Sigmoid colon (tissue), 7 donors: ENCODE measurements around the gene B3GALT2. TPM values are rescaled to one million over a fixed set of nuclear protein-coding genes. Genes with fewer than 3 reads are reported as not detected.

ENCODE experiments used
- DNase-seq: peaks from one replicate; pipeline ENCODE4 v3.0.0-alpha.2; 2019
- H3K27ac ChIP-seq, 4 donors: fragments of 200-600 bp; sonication (generic); one replicate each; pipeline ENCODE4 v1.5.1; 2016 to 2019; ENCODE audit warnings: mild to moderate bottlenecking in 1 of 4
- H3K27me3 ChIP-seq, 3 donors: fragments of 200-600 bp; sonication (generic); one replicate each; pipeline ENCODE4 v1.5.1; 2019; ENCODE audit warnings: mild to moderate bottlenecking in 1 of 3
- H3K36me3 ChIP-seq, 4 donors: fragments of 200-600 bp; sonication (generic); one replicate each; pipeline ENCODE4 v1.5.1; 2016 to 2019
- H3K4me1 ChIP-seq, 4 donors: fragments of 200-600 bp; sonication (generic); one replicate each; pipeline ENCODE4 v1.5.1; 2017 to 2019
- H3K4me3 ChIP-seq, 4 donors: fragments of 200-600 bp; sonication (generic); one replicate each; pipeline ENCODE4 v1.5.1; 2017 to 2019; ENCODE audit warnings: mild to moderate bottlenecking in 2 of 4, moderate library complexity in 1 of 4
- H3K9me3 ChIP-seq, 4 donors: fragments of 200-600 bp in 3 of 4; sonication (generic) in 3 of 4; one replicate each; pipeline versions ENCODE4 v1.5.1 to v1.6.1; 2013 to 2019
- CTCF ChIP-seq, 4 experiments: fragments of 450-650 bp in 3 of 4; fragments of 200-600 bp in 1 of 4; IDR thresholded peaks; one replicate each; pipeline ENCODE4 v1.5.1; 2016 to 2019; ENCODE audit warnings: antibody characterized with exemption in 4 of 4, mild to moderate bottlenecking in 3 of 4, moderate library complexity in 2 of 4
- EP300 ChIP-seq, 4 donors: sonication (generic); formaldehyde crosslinking; IDR thresholded peaks; one replicate each; pipeline ENCODE4 v1.6.1; 2017; ENCODE audit warnings: antibody characterized with exemption in 4 of 4
- POLR2A ChIP-seq, 2 donors: fragments of 450-650 bp; IDR thresholded peaks; one replicate each; pipeline ENCODE4 v1.6.1; 2016; ENCODE audit warnings: antibody characterized with exemption in 2 of 2, mild to moderate bottlenecking in 2 of 2, moderate library complexity in 2 of 2
- POLR2AphosphoS5 ChIP-seq, 4 donors: sonication (generic); formaldehyde crosslinking; IDR thresholded peaks; one replicate each; pipeline ENCODE4 v1.6.1; 2017; ENCODE audit warnings: antibody characterized with exemption in 4 of 4
- WGBS, 2 donors: extraction: QIAGEN DNeasy Blood & Tissue Kit; methylation state at CpG; one replicate each; pipeline ENCODE4 v1.1.7; 2013; 5-methylcytosine and 5-hydroxymethylcytosine counted together
- intact Hi-C: fragments of 100-400 bp; cut with DNase I; formaldehyde crosslinking; loops from one replicate; pipeline ENCODE4 v1.15.1; 2023
- polyA plus RNA-seq, 3 donors: library from polyadenylated mRNA; stranded (reverse); fragments of 200-250 nt; gene quantifications; one replicate each; pipeline ENCODE4 v1.2.3, GENCODE V29; 2013
- small RNA-seq, 3 donors: library from RNA; depleted of rRNA; stranded (forward); fragments of <200 nt; gene quantifications; one replicate each; pipeline ENCODE3, GENCODE V24; 2016
- total RNA-seq, 4 donors: library from RNA; depleted of rRNA; stranded (reverse); fragments of >200 nt; gene quantifications; one replicate each; pipeline ENCODE4 v1.1.0, GENCODE V29; 2016
- donor health status: healthy with polysubstance abuse.
- donor health status: Bipolar disorder and iron deficiency.
- donor health status: healthy.

B3GALT2 gene
- total and polyA plus RNA-seq, 7 donors = under 0.01 to 11.1 (median 0.83) TPM

- H3K9me3 ChIP-seq = no peaks in the 10 kb centered on the region
- H3K4me1 ChIP-seq = peaks cover 0 to 12% (median 0%) of the 10 kb centered on the region in 4 donors
- no peak overlapping the region for H3K4me3 ChIP-seq
- WGBS, 2 donors = 72 to 83% methylated on average over 3 of the region's 3 CpGs
- H3K36me3 ChIP-seq = peaks cover 0 to 69% (median 7%) of the 10 kb centered on the region in 4 donors
- H3K27me3 ChIP-seq = no peaks in the 10 kb centered on the region
- H3K27ac ChIP-seq = no peak overlapping the region
- DNase-seq = no peak
- TF ChIP-seq EP300 (IDR thresholded peaks at IDR 0.05) (no peak), POLR2A (IDR thresholded peaks at IDR 0.05) (no peak), CTCF (IDR thresholded peaks at IDR 0.05) (no peak), POLR2AphosphoS5 (IDR thresholded peaks at IDR 0.05) (no peak)
- intact Hi-C loops = no loop called here
Measured at GRCh38 chr1:193141804-193142203, 44.6 kb downstream of the B3GALT2 start.

DNA sequence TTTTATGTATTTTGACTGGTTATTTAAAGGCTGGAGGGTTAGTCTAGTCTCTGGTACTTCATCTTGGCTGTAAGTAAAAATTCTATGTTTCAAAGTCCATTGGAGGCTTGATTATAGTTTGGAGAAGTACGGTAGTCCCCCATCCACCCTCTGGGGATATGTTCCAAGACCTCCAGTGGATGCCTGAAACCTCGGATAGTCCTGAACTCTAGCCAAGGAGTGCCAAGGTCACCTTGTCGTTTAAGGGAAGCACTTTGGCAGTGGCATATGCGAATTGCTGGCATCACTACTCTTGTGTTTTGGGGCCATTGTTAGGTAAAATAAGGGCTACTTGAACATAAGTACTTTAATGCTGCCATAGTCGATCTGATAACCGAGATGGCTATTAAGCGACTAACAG, 46.2 kb downstream of the B3GALT2 start:
- H3K36me3 ChIP-seq = peaks cover 0 to 72% (median 8%) of the 10 kb centered on the region in 4 donors
- H3K9me3 ChIP-seq = no peaks in the 10 kb centered on the region
- H3K27me3 ChIP-seq = no peaks in the 10 kb centered on the region
- intact Hi-C loops = no loop called here
- no peak overlapping the region for H3K27ac ChIP-seq
- H3K4me3 ChIP-seq = no peak overlapping the region
- H3K4me1 ChIP-seq = peaks cover 0 to 11% (median 0%) of the 10 kb centered on the region in 4 donors
- DNase-seq = no peak
- WGBS, 2 donors = 75 to 88% methylated on average over 7 of the region's 7 CpGs
- TF ChIP-seq CTCF (IDR thresholded peaks at IDR 0.05) (no peak), POLR2A (IDR thresholded peaks at IDR 0.05) (no peak), POLR2AphosphoS5 (IDR thresholded peaks at IDR 0.05) (no peak), EP300 (IDR thresholded peaks at IDR 0.05) (no peak)

GRCh38 chr1:193131266-193131860, 55.0 kb downstream of the B3GALT2 start:
- H3K9me3 ChIP-seq = no peaks in the 10 kb centered on the region
- no peaks in the 10 kb centered on the region for H3K27me3 ChIP-seq
- peaks cover 0 to 16% (median 4%) of the 10 kb centered on the region in 4 donors for H3K4me1 ChIP-seq
- no peak for TF ChIP-seq POLR2A (IDR thresholded peaks at IDR 0.05)
- TF ChIP-seq CTCF (IDR thresholded peaks at IDR 0.05) = no peak
- no peak for TF ChIP-seq EP300 (IDR thresholded peaks at IDR 0.05)
- TF ChIP-seq POLR2AphosphoS5 (IDR thresholded peaks at IDR 0.05) = no peak
- WGBS, 2 donors = 96 to 97% methylated on average over 2 of the region's 2 CpGs
- peaks cover 4 to 56% (median 14%) of the 10 kb centered on the region in 4 donors for H3K36me3 ChIP-seq
- intact Hi-C loops = no loop called here
- H3K27ac ChIP-seq = no peak overlapping the region
- no peak for DNase-seq
- H3K4me3 ChIP-seq = no peak overlapping the region

Small RNA genes within 50 kb of the gene (small RNA-seq; reads per million reads assigned to genes)
- gene MIR1278 = 0 reads per million in 3 donors

Other genes with a start within 250 kb of the B3GALT2 start
- 10 to 100 TPM; 24.6 to 47.6 (median 36.8) TPM for gene UCHL5, start 127.3 kb downstream of the B3GALT2 start, total RNA-seq
- gene UCHL5, start 127.3 kb downstream of the B3GALT2 start, polyA plus RNA-seq = 10 to 100 TPM; 19.9 to 22.2 (median 21.0) TPM
- gene RO60, start 127.0 kb downstream of the B3GALT2 start, total RNA-seq = 100 to 1,000 TPM in 3 of 4 donors, 10 to 100 TPM in 1; 94.6 to 128 (median 111) TPM
- 10 to 100 TPM in 2 of 3 donors, 1 to 10 TPM in 1; 8.7 to 12.6 (median 11.6) TPM for gene RO60, start 127.0 kb downstream of the B3GALT2 start, polyA plus RNA-seq
- 1 to 10 TPM; 4.2 to 9.2 (median 7.1) TPM for gene GLRX2, start 81.2 kb downstream of the B3GALT2 start, total RNA-seq
- 10 to 100 TPM; 13.8 to 23.4 (median 17.6) TPM for gene GLRX2, start 81.2 kb downstream of the B3GALT2 start, polyA plus RNA-seq
- gene CDC73, start 64.6 kb downstream of the B3GALT2 start, total RNA-seq = 10 to 100 TPM; 45.7 to 72.4 (median 52.2) TPM
- 10 to 100 TPM; 13.2 to 17.8 (median 14.8) TPM for gene CDC73, start 64.6 kb downstream of the B3GALT2 start, polyA plus RNA-seq